HL-60 (cell line): ENCODE measurements around the gene HCN2.

Source experiments
- DNase-seq, 2 experiments: peaks; one replicate each; pipeline ENCODE4 v3.0.0-alpha.2; 2010 to 2020; ENCODE audit warnings: low read depth in 1 of 2, low spot score in 1 of 2
- H3K27ac ChIP-seq: fragments of 250-450 bp; sonication (Bioruptor Pico); replicated peaks from 2 replicates; pipeline ENCODE4 v1.5.1; 2020; ENCODE audit warnings: mild to moderate bottlenecking, moderate library complexity
- H3K27me3 ChIP-seq: fragments of 250-450 bp; sonication (Bioruptor Pico); 2 replicates; pipeline ENCODE4 v1.5.1; 2021; ENCODE audit warnings: mild to moderate bottlenecking, moderate library complexity; ENCODE audit not compliant: insufficient read depth, poor library complexity, severe bottlenecking
- H3K4me3 ChIP-seq: replicated peaks from 2 replicates; pipeline ENCODE4 v1.5.1; 2011; ENCODE audit warnings: mild to moderate bottlenecking, control low read depth, low read length; ENCODE audit not compliant: insufficient read depth
- GABPA ChIP-seq: IDR thresholded peaks from 2 replicates; pipeline ENCODE4 v1.6.1; 2012; ENCODE audit warnings: low read depth
- POLR2AphosphoS5 ChIP-seq: IDR thresholded peaks from 2 replicates; pipeline ENCODE4 v1.6.1; 2012; ENCODE audit warnings: low read depth
- SPI1 ChIP-seq: IDR thresholded peaks from 2 replicates; pipeline ENCODE4 v1.6.1; 2012; ENCODE audit warnings: low read depth, mild to moderate bottlenecking, borderline replicate concordance
- TF ChIP-seq, protein P1 (sequence below): IDR thresholded peaks from 2 replicates; pipeline ENCODE4 v1.6.1; 2012; ENCODE audit warnings: low read depth; ENCODE audit not compliant: insufficient replicate concordance
- TF ChIP-seq, protein P2 (sequence below): IDR thresholded peaks from one replicate; pipeline ENCODE4 v1.5.1; 2011; ENCODE audit warnings: low read length, control low read depth, inconsistent platforms; ENCODE audit not compliant: insufficient read depth

Gene HCN2

DNA sequence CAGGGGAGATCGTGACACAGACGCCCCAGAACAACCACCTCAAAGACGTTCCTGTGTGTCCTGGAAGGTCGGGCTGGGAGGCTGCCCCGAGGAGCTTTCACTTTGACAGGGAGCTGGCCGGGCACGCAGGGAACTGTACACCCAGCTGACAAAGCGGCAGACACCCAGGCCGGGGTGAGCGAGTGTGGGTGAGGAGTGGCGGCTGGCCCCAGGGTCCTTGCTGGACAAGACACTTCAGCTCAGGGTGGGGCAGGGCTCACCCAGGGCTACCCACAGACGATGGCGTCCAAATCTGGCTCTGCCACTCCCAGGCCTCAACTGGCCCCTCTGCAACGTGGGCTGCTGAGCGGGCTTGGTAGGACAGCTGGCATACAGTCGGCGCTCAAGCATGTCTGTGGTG, 52.0 kb downstream of the HCN2 start:
- peaks cover 4% of the 10 kb centered on the region for H3K27me3 ChIP-seq
- DNase-seq, result no peak
- no peak overlapping the region for H3K4me3 ChIP-seq
- no peak for TF ChIP-seq POLR2AphosphoS5
- TF ChIP-seq, protein P1, sequence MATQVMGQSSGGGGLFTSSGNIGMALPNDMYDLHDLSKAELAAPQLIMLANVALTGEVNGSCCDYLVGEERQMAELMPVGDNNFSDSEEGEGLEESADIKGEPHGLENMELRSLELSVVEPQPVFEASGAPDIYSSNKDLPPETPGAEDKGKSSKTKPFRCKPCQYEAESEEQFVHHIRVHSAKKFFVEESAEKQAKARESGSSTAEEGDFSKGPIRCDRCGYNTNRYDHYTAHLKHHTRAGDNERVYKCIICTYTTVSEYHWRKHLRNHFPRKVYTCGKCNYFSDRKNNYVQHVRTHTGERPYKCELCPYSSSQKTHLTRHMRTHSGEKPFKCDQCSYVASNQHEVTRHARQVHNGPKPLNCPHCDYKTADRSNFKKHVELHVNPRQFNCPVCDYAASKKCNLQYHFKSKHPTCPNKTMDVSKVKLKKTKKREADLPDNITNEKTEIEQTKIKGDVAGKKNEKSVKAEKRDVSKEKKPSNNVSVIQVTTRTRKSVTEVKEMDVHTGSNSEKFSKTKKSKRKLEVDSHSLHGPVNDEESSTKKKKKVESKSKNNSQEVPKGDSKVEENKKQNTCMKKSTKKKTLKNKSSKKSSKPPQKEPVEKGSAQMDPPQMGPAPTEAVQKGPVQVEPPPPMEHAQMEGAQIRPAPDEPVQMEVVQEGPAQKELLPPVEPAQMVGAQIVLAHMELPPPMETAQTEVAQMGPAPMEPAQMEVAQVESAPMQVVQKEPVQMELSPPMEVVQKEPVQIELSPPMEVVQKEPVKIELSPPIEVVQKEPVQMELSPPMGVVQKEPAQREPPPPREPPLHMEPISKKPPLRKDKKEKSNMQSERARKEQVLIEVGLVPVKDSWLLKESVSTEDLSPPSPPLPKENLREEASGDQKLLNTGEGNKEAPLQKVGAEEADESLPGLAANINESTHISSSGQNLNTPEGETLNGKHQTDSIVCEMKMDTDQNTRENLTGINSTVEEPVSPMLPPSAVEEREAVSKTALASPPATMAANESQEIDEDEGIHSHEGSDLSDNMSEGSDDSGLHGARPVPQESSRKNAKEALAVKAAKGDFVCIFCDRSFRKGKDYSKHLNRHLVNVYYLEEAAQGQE, result no peak
- TF ChIP-seq SPI1, result no peak
- no peak for TF ChIP-seq GABPA
- TF ChIP-seq, protein P2, sequence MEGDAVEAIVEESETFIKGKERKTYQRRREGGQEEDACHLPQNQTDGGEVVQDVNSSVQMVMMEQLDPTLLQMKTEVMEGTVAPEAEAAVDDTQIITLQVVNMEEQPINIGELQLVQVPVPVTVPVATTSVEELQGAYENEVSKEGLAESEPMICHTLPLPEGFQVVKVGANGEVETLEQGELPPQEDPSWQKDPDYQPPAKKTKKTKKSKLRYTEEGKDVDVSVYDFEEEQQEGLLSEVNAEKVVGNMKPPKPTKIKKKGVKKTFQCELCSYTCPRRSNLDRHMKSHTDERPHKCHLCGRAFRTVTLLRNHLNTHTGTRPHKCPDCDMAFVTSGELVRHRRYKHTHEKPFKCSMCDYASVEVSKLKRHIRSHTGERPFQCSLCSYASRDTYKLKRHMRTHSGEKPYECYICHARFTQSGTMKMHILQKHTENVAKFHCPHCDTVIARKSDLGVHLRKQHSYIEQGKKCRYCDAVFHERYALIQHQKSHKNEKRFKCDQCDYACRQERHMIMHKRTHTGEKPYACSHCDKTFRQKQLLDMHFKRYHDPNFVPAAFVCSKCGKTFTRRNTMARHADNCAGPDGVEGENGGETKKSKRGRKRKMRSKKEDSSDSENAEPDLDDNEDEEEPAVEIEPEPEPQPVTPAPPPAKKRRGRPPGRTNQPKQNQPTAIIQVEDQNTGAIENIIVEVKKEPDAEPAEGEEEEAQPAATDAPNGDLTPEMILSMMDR, result no peak
- H3K27ac ChIP-seq, result no peak overlapping the region

DNA sequence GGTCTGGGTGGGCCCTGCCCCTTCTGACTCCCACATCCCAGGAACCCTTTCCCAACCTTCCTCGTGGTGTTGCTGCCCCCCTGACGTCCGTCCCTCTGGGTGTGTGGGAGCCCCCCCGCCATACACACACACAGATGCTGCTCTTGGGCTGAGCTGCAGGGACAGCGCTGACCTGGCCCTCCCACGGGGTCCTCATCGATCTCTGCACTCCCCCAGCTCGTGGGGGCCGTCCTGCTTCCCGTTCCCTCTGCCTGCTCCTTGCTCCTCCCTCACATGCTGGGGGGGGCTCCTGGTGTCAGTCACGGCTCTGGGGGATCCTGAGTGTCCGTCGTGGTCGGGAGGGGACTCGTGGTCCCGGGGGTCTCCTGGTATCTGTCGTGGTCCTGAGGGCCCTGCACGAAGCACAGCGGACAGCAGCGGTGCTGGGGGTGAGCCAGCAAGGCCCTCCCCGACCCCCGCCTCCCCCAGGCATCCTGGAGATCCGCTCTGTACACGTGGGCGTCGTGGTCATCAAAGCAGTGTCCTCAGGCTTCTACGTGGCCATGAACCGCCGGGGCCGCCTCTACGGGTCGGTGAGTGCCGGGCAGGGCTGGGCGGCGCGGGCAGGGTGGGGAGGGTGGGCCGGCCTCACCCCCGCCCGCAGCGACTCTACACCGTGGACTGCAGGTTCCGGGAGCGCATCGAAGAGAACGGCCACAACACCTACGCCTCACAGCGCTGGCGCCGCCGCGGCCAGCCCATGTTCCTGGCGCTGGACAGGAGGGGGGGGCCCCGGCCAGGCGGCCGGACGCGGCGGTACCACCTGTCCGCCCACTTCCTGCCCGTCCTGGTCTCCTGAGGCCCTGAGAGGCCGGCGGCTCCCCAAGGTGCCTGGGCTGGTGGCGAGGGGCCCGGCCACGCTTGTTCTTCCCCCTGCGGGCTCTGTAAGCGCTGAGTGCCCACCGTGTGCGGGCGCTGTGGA, 53.4 kb downstream of the HCN2 start:
- peaks cover 4% of the 10 kb centered on the region for H3K27me3 ChIP-seq
- no peak for DNase-seq
- H3K4me3 ChIP-seq, result no peak overlapping the region
- TF ChIP-seq SPI1, result no peak
- no peak for TF ChIP-seq POLR2AphosphoS5
- TF ChIP-seq, protein P1, result no peak
- no peak for TF ChIP-seq GABPA
- TF ChIP-seq, protein P2, result no peak
- H3K27ac ChIP-seq, result no peak overlapping the region

DNA sequence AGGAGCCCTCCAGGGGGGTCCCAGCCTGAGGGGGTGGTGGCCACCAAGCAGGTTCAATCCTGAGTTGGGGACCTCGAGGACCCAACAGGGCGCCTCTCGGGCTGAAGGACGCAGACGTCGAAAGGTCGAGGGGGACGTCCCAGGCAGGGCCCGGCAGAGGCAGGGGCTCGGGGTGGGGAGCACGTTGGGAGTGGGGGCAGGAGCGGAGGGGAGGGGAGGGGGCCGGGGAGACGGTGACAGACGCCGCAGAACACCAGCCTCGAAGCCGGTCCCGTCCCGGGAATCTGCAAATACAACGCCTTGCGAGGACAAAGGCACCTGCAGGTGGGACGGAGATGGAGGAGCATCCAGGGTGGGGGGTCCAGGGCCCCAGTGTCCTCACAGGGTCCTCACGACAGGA, 54.1 kb downstream of the HCN2 start:
- no peak for DNase-seq
- TF ChIP-seq, protein P1, result no peak
- no peak for TF ChIP-seq SPI1
- TF ChIP-seq, protein P2, result no peak
- no peak for TF ChIP-seq GABPA
- no peak for TF ChIP-seq POLR2AphosphoS5
- peaks cover 4% of the 10 kb centered on the region for H3K27me3 ChIP-seq
- H3K4me3 ChIP-seq, result no peak overlapping the region
- no peak overlapping the region for H3K27ac ChIP-seq
